HG02759 (cell line): Measurements from ENCODE around the gene MYO18A.
"Not testable (repeated sequence)": the region's sequence is repeated elsewhere in the genome, so short reads cannot be mapped to it uniquely, and the experiment has no call there.

Experiments
- ATAC-seq: cut with Tn5 transposase; IDR thresholded peaks from one replicate; pipeline ENCODE4 v1.9.1; 2021; ENCODE audit warnings: mild to moderate bottlenecking, moderate library complexity; ENCODE audit not compliant: unreplicated experiment

The MYO18A gene

DNA sequence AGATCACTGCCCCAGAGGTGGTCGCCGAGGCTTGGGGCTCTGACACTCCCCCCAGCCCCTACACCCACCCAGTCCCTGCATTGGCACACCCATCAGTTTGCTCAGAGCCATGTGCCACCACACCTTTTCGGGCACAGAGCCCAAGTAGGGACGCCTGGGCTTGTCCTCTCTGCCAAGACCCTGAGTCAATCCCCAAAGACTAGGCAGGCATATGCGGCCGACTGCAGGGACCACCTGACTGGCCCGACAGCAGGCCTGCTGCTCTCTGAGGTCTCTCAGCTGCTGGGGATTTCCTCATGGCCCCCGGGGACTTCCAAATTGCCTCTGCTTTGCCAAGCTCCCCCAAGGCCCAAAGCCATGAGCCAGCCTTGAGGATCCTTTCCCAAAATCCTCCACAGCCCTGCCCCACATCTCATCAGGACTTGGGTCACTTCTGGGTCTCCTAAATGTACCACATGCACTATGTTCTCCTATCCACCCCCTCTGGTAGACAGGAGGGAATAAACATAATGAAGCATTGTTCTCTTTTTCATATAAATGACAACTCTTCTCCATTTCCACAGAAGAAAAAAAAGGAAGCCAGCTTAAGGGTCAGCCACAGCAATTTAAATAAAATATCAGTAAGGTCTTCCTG, 30.6 kb downstream of the MYO18A start:
- no peak for ATAC-seq

- peak; percentile 88 for ATAC-seq
Observed at GRCh38 chr17:29148790-29149430, 31.3 kb downstream of the MYO18A start.

DNA sequence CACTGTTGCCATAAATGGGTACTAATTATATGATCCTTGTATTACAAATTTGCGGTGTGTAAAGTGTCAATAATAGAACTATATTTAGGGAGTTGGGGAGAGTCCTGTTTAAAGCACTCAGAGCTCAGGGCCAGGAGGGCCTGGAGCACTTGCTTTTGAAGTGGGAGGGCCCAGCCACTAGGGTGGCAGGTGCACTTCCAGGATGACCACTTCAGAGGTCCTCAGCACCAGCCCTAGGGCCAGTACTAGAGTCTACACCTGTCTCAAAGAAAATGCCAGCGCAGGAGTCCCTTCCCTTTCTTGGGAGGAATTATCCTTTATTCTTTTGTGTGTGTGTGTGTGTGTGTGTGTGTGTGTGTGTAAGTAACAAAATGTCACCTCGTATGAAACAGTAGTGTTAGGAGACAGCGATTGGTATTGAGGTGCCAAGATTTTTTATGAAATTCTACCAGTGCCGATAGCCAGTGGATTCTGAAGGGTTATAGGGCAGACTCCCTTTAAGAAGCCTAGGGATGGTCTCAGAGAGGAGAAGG, 31.9 kb downstream of the MYO18A start:
- no peak for ATAC-seq

DNA sequence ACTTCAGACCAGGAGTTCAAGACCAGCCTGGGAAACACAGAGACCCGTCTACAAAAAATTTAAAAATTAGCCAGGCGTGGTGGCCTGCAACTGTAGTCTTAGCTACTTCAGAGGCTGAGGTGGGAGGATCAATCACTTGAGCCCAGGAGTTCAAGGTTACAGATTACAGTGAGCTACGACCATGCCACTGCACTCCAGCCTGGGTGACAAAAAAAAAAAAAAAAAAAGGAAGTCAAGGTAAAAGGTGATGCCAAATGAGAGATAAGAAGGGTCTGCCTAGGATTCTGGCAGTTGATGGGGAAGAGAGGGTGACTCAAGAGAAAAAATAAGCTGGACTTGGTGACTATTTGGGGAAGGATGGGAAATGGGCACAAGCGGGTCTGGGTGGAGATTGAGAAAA, 32.5 kb downstream of the MYO18A start:
- no peak for ATAC-seq

DNA sequence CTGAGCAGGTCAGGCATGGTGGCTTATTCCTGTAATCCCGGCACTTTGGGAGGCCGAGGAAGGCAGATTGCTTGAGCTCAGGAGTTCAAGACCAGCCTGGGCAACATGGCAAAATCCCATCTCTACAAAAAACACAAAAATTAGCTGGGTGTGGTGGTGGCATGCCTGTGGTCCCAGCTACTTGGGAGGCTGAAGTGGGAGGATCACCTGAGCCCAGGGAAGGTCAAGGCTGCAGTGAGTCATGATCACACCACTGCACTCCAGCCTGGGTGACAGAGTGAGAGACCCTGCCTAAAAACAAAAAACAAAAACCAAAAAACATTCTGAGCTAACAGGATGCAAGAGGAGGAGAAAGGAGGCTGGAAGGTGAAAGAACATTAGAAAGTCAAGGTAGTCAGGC, 33.0 kb downstream of the MYO18A start:
- not testable (repeated sequence) for ATAC-seq

DNA sequence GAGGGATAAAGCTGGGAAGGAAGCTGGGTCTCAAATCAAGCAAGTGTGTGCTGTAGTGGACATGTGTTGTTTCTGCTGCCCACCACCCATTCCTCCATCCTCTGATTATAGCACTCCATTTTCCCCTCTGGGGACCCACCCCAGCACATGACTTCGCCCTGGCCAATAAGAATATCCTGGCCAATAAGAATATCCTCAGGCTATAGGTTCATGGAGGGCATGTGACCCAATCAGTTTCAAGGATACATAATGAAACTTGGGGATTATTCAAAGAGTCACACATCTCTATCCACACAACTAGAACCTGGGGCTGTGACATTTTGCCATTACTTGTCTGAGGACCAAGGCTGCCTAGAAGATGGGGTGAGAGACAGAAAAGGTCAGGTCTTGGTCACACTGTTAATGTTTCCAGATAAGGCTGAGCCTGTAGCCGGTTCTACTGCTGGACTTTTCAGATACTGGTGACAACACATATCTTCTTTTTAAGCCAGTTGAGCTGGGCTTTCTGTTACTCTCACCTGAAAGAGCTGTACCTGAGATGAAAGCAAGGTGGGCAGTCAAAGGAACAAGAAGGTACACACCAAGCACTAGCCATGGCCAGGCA, 33.7 kb downstream of the MYO18A start:
- ATAC-seq = no peak

DNA sequence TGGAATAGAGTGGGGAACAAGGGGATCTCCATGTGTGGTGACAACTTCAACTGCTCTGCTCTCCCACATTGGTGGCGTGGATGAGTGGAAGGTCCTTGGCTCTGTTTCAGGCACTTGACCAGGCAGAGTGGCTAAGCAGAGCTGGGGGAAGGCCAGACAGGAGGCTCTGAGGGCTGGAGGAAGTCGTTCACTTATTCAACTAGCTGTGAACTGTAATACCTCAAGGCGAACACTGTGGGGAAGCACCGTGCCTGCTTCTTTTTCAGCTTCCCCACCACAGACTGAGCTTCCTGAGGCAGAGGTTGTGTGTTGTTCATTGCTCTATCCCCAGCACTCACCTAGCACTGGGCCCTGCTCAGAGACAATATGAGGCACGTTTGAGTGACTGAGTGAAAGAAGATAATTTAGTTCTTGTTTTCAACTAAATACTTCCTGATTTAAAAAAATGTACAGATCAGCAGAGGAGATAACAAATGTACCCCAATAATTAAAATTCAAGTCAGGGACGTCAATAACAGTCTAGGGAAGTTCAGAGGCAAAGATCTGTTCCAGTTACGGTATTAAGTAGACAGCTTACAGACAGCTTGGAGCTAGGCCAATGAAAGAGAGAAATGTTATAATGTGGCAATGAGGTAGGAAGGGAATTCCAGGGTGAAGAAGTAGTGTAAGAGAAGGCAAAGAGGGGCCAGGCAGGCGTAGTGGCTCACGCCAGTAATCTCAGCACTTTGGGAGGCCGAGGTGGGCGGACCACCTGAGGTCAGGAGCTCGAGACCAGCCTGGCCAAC, 34.7 kb downstream of the MYO18A start:
- ATAC-seq = no peak

- no peak for ATAC-seq
Observed at GRCh38 chr17:29143894-29144293, 36.3 kb downstream of the MYO18A start.

- no peak for ATAC-seq
Observed at GRCh38 chr17:29141514-29141876, 38.7 kb downstream of the MYO18A start.

DNA sequence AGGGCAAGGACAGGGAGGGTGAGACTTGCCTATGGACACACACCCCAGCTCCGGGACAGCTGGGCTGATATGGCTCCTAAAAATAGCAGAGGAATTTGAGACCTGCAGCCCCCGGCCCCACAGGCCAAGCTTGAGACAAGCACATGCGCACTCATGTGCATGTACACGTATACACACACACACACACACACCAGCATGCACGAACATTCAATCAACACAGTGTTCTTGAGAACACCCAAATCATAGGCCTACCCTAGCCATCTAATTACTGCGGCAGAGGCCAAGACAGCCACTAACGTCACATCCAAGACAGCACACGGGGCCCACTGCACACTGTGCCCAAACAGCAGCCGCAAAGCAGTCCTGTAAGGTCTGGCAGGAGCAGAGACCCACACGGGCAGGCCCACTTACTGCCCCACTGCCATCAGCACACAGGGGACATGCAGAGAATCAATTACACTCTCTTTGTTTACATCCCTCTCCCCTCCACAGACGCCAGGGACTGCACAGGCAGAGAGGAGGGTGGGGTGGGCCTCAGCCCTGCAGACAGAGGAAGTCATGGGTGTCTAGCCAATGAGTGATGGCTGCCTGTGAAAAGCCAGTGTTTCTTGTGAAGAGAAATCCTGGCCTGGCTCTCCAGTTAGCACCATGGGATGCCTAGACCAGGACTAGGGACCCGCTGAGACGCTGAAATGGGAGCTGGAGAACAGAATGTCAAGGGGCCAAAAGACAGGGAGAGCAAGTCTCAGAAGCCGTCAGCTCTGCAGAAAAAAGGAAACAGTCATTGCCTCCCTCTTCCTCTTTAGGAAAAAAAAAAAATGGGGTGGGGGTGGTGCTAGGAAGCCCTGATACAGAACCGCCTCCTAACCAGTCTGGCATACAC, 39.3 kb downstream of the MYO18A start:
- ATAC-seq = no peak

- ATAC-seq = peak; percentile 52
Observed at GRCh38 chr17:29140051-29140621, 40.1 kb downstream of the MYO18A start.

- peak; percentile 30 for ATAC-seq
Observed at GRCh38 chr17:29138971-29139691, 41.1 kb downstream of the MYO18A start.

DNA sequence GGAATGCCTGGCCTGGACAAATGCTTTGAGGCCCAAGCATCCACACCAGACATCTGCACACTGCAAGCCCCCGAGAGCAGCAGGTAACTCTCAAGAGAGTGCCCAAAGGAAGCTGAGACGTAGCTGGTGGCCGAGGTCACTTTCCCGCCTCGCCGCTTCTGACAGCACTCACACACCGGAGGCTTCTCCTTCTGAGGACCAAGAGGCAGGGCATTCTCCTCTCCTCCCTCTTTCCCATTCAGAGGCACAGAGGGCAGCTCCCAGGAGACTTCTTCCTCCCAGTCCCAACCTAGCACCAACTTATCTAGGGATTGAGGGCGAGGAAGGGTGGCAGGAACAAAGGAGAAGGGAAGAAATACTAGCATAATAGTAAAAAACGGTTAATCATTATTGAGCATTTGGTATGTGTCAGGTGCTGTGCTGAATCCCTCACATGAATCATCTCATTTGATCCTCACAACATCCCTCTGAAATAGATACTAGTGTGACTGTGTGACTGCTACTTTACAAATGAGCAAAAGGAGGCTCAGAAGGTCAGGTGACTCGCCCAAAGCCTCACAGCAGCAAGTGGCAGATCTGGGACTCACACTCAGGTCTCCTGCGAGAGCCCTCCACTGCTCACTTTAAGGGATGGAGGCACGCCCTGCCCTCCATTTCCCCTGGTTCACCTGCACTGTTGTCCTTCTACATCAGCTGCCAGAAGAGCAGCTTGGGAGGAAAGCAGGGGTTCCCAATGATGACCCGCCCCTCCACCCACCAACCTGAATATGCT, 41.8 kb downstream of the MYO18A start:
- peak; percentile 39 for ATAC-seq

- ATAC-seq = no peak
Observed at GRCh38 chr17:29136998-29137730, 43.0 kb downstream of the MYO18A start.

GRCh38 chr17:29135464-29135863, 44.7 kb downstream of the MYO18A start:
- ATAC-seq = no peak

DNA sequence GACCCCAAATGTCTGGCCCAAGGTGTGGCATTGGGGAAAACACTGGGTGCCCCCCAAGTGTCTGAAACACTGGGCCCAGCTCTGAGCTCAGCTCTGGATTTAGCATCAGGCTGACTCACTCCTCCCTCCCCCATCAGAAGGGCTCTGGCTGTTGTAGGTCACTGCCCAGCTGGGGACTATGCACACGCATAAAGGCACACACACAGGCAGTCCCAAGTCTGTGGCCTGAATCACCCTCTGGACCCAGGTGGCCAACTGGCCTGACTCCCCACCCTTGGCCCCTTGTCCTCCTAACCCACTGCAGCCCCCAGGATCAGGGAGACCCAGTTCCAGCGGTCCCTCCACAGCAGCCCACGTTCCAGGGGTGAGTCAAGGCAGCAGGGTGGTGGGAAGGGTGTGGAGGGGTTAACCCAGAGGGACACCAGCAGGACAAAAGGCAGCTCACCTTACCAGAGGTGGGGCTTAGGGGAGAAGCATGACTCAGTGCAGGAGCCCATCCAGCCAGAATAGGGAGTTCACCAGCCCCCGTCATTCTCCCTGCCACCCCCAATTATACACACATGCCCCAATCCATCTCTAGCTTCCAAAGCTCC, 47.0 kb downstream of the MYO18A start:
- no peak for ATAC-seq

GRCh38 chr17:29131814-29132682, 48.1 kb downstream of the MYO18A start:
- no peak for ATAC-seq
